IPS DF 6.9 (cell line): ENCODE data around the gene ADGRB2.

Experiments
- DNase-seq: peaks from one replicate; pipeline ENCODE4 v3.0.0-alpha.2; 2013; ENCODE audit warnings: low read depth, low spot score
- H3K27ac ChIP-seq: one replicate; pipeline ENCODE4 v1.5.1; 2013; ENCODE audit warnings: low read length, control low read depth
- H3K27me3 ChIP-seq: 2 replicates; pipeline ENCODE4 v1.6.1; 2013; ENCODE audit warnings: mild to moderate bottlenecking, low read length; ENCODE audit not compliant: control insufficient read depth, insufficient read depth
- H3K36me3 ChIP-seq: 2 replicates; pipeline ENCODE4 v1.6.1; 2013; ENCODE audit warnings: low read length; ENCODE audit not compliant: control insufficient read depth, insufficient read depth
- H3K4me1 ChIP-seq: 2 replicates; pipeline ENCODE4 v1.6.1; 2013; ENCODE audit warnings: low read length; ENCODE audit not compliant: control insufficient read depth, insufficient read depth
- H3K4me3 ChIP-seq: 2 replicates; pipeline ENCODE4 v1.5.1; 2013; ENCODE audit warnings: mild to moderate bottlenecking, low read length
- H3K9me3 ChIP-seq: 2 replicates; pipeline ENCODE4 v1.6.1; 2013; ENCODE audit warnings: low read length, inconsistent platforms; ENCODE audit not compliant: control insufficient read depth, insufficient read depth
- WGBS: extraction: QIAGEN DNeasy Blood & Tissue Kit; methylation state at CpG from one replicate; pipeline ENCODE4 v1.1.7; 2013; ENCODE audit warnings: mixed read lengths, missing lambda C conversion rate; ENCODE audit not compliant: insufficient read length, insufficient coverage; 5-methylcytosine and 5-hydroxymethylcytosine counted together

ADGRB2 gene

DNA sequence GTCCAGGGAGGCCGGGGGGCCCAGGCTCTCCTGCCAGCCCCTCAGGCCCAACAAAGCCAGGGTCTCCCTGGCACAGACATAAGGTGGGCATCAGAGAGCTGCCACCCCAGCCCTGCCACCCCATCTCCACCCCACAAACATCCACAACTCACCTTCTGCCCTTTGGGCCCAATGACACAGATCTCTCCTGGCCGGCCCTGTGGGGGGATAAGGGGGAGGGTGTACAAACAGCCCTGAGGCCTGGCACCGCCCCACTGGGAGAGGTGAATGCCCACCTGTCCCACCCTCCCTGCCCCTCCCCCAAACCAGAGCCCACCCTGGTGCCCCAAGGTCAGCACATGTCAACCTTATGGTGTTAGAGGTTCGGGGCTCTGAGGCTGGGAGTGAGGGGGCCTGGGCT lies 72.7 kb downstream of the ADGRB2 start:
- WGBS = no CpG with 5 or more reads among the region's 4 CpGs
- no peaks in the 10 kb centered on the region for H3K9me3 ChIP-seq
- no peaks in the 10 kb centered on the region; the same call in 1 of the 2 replicates for H3K36me3 ChIP-seq
- no peak overlapping the region for H3K4me3 ChIP-seq
- DNase-seq = no peak
- H3K4me1 ChIP-seq = no peaks in the 10 kb centered on the region; the same call in 1 of the 2 replicates
- H3K27ac ChIP-seq = no peak overlapping the region
- no peaks in the 10 kb centered on the region for H3K27me3 ChIP-seq

- no peak overlapping the region for H3K27ac ChIP-seq
Measured at GRCh38 chr1:31690921-31691320, 73.2 kb downstream of the ADGRB2 start.

GRCh38 chr1:31689854-31690253 lies 74.3 kb downstream of the ADGRB2 start:
- no peaks in the 10 kb centered on the region; the same call in 1 of the 2 replicates for H3K36me3 ChIP-seq
- H3K27ac ChIP-seq = no peak overlapping the region
- no peaks in the 10 kb centered on the region for H3K9me3 ChIP-seq
- no CpG with 5 or more reads among the region's 6 CpGs for WGBS
- H3K4me1 ChIP-seq = no peaks in the 10 kb centered on the region; the same call in 1 of the 2 replicates
- no peaks in the 10 kb centered on the region for H3K27me3 ChIP-seq
- DNase-seq = no peak
- H3K4me3 ChIP-seq = no peak overlapping the region

More at GRCh38 chr1:31690921-31691320, 73.2 kb downstream of the ADGRB2 start:
- Histone ChIP-seq H3K27me3 (no peaks in the 10 kb centered on the region), H3K9me3 (no peaks in the 10 kb centered on the region), H3K36me3 (no peaks in the 10 kb centered on the region; the same call in 1 of the 2 replicates), H3K4me1 (no peaks in the 10 kb centered on the region; the same call in 1 of the 2 replicates), H3K4me3 (no peak overlapping the region)
- WGBS = no CpG with 5 or more reads among the region's 10 CpGs
- DNase-seq = no peak

- Histone ChIP-seq H3K27ac (no peak overlapping the region), H3K9me3 (no peaks in the 10 kb centered on the region), H3K27me3 (no peaks in the 10 kb centered on the region), H3K36me3 (no peaks in the 10 kb centered on the region; the same call in 1 of the 2 replicates), H3K4me3 (no peak overlapping the region), H3K4me1 (no peaks in the 10 kb centered on the region; the same call in 1 of the 2 replicates)
- no CpG with 5 or more reads among the region's 2 CpGs for WGBS
- no peak for DNase-seq
Measured at GRCh38 chr1:31689379-31689778, 74.8 kb downstream of the ADGRB2 start.

- Histone ChIP-seq H3K4me3 (no peak overlapping the region), H3K36me3 (no peaks in the 10 kb centered on the region; the same call in 1 of the 2 replicates), H3K27ac (no peak overlapping the region), H3K27me3 (no peaks in the 10 kb centered on the region), H3K4me1 (no peaks in the 10 kb centered on the region; the same call in 1 of the 2 replicates), H3K9me3 (no peaks in the 10 kb centered on the region)
- WGBS = no CpG with 5 or more reads among the region's 8 CpGs
- DNase-seq = no peak
Measured at GRCh38 chr1:31688233-31688918, 75.8 kb downstream of the ADGRB2 start.

DNA sequence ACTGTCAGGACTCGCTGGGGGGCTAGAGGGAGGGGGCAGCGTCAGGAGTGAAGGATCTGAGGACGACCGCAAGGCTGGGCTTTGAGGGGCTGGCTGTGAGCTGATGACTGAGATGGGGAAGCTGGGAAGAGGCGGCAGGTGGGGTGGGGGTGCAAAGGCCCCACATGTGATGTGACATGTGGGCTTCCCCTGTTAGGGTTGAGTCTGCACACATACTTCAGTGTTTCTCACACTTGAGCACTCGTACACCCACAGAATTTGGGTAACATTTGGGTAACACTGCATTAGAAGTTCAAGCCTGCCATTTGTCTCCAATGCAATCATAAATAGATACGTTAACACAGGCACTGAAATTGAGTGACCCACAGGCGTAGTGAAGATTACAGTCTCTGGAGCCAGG lies 76.5 kb downstream of the ADGRB2 start:
- Histone ChIP-seq H3K9me3 (no peaks in the 10 kb centered on the region), H3K4me3 (no peak overlapping the region), H3K27me3 (no peaks in the 10 kb centered on the region), H3K4me1 (no peaks in the 10 kb centered on the region; the same call in 1 of the 2 replicates), H3K36me3 (no peaks in the 10 kb centered on the region; the same call in 1 of the 2 replicates), H3K27ac (no peak overlapping the region)
- no peak for DNase-seq
- WGBS = no CpG with 5 or more reads among the region's 8 CpGs

DNA sequence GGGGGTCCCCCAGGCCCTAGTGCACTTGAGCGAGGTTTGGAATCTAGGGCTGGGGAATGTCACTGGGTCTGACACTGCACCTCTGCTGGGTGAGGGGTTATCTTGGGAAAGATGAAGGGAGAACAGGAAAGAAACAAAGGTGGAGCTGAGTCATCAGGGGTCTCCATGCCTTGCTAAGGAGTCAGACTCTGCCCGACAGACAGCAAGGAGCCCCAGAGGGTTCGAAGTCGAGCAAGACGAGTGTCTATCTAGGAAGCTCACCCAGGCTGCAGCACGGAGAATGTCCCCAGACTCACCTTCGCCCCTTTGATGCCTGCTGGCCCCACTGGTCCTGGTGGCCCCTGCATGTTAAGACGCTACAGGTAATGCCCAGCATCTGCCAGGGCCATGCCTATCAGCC lies 78.3 kb downstream of the ADGRB2 start:
- H3K27me3 ChIP-seq = no peaks in the 10 kb centered on the region
- no peak overlapping the region for H3K27ac ChIP-seq
- H3K4me3 ChIP-seq = no peak overlapping the region
- no peak for DNase-seq
- no peaks in the 10 kb centered on the region; the same call in 1 of the 2 replicates for H3K4me1 ChIP-seq
- no peaks in the 10 kb centered on the region for H3K9me3 ChIP-seq
- H3K36me3 ChIP-seq = no peaks in the 10 kb centered on the region
- WGBS = no CpG with 5 or more reads among the region's 8 CpGs

GRCh38 chr1:31683997-31684396 lies 80.1 kb downstream of the ADGRB2 start:
- no peak overlapping the region for H3K4me3 ChIP-seq
- H3K9me3 ChIP-seq = no peaks in the 10 kb centered on the region
- WGBS = no CpG with 5 or more reads among the region's 11 CpGs
- H3K27me3 ChIP-seq = no peaks in the 10 kb centered on the region
- no peaks in the 10 kb centered on the region for H3K4me1 ChIP-seq
- DNase-seq = no peak
- H3K27ac ChIP-seq = no peak overlapping the region
- no peaks in the 10 kb centered on the region for H3K36me3 ChIP-seq

- WGBS = no CpG with 5 or more reads among the region's 9 CpGs
- no peaks in the 10 kb centered on the region for H3K9me3 ChIP-seq
- H3K36me3 ChIP-seq = no peaks in the 10 kb centered on the region
- H3K4me3 ChIP-seq = no peak overlapping the region
- DNase-seq = no peak
- H3K27ac ChIP-seq = no peak overlapping the region
- no peaks in the 10 kb centered on the region for H3K4me1 ChIP-seq
- H3K27me3 ChIP-seq = no peaks in the 10 kb centered on the region
Measured at GRCh38 chr1:31681415-31681814, 82.7 kb downstream of the ADGRB2 start.

- no peak for DNase-seq
- no peaks in the 10 kb centered on the region for H3K9me3 ChIP-seq
- H3K4me3 ChIP-seq = no peak overlapping the region
- H3K27me3 ChIP-seq = no peaks in the 10 kb centered on the region
- H3K36me3 ChIP-seq = no peaks in the 10 kb centered on the region
- WGBS = no CpG with 5 or more reads among the region's 23 CpGs
- H3K4me1 ChIP-seq = no peaks in the 10 kb centered on the region
- no peak overlapping the region for H3K27ac ChIP-seq
Measured at GRCh38 chr1:31679676-31680230, 84.4 kb downstream of the ADGRB2 start.
